ENCODE measurements around the gene TULP1. TPM values are rescaled to one million over a fixed set of nuclear protein-coding genes. Genes with fewer than 3 reads are reported as not detected.

The TULP1 gene
- 0.80 TPM for total RNA-seq
- 1 to 10 TPM; 1.0 to 2.8 (median 1.9) TPM for polyA plus RNA-seq (ENCODE audit: insufficient read depth in 1 of 8, insufficient read length in 8 of 8, low replicate concordance in 1 of 8)
- long read RNA-seq, donor 1 = 0 reads
- long read RNA-seq, donor 2 = 0 reads
- long read RNA-seq, donor 3 = 0 reads
- long read RNA-seq, donor 4 = 0 reads
- long read RNA-seq, donor 5 = 0 reads
- long read RNA-seq, donor 6 = 0 reads
- long read RNA-seq, donor 7 = 0 reads
- long read RNA-seq, donor 8 = 0 reads
- long read RNA-seq, donor 9 = 0 reads
- long read RNA-seq, donor 10 = 0 reads
- long read RNA-seq, donor 11 = 0 reads

- Histone ChIP-seq H3K27ac (ENCODE audit: low read length) (no peak within 1 kb of the TSS), H3K4me1 (ENCODE audit: control insufficient read depth, insufficient read depth, low read length) (peaks cover 19% of the 10 kb centered on the region), H3K4me3 (ENCODE audit: low read length) (peak within 1 kb of the TSS; percentile 36), H3K27me3 (ENCODE audit: control insufficient read depth, insufficient read depth, low read length) (peaks cover 23% of the 10 kb centered on the region), H3K36me3 (ENCODE audit: control insufficient read depth, insufficient read depth, low read length) (no peaks in the 10 kb centered on the region), H3K9me3 (replicated peaks; ENCODE audit: control insufficient read depth, low read depth, low read length) (no peaks in the 10 kb centered on the region)
- WGBS (ENCODE audit: insufficient coverage) = 59% methylated on average over 6 of the region's 10 CpGs
- DNase-seq = no peak
Measured at GRCh38 chr6:35512740-35513139, at the start of gene TULP1. Gene TULP1, minus strand, starts transcription at chr6:35512896. Its CDS starts 38 bp downstream, at chr6:35512858.

- H3K27me3 ChIP-seq (ENCODE audit: control insufficient read depth, insufficient read depth, low read length) = peaks cover 2% of the 10 kb centered on the region
- H3K4me3 ChIP-seq (ENCODE audit: low read length) = no peak overlapping the region
- H3K9me3 ChIP-seq (replicated peaks; ENCODE audit: control insufficient read depth, low read depth, low read length) = no peaks in the 10 kb centered on the region
- no peak overlapping the region for H3K27ac ChIP-seq (ENCODE audit: low read length)
- no peaks in the 10 kb centered on the region for H3K4me1 ChIP-seq (ENCODE audit: control insufficient read depth, insufficient read depth, low read length)
- DNase-seq = no peak
- 29% methylated on average over 2 of the region's 11 CpGs for WGBS (ENCODE audit: insufficient coverage)
- H3K36me3 ChIP-seq (ENCODE audit: control insufficient read depth, insufficient read depth, low read length) = no peaks in the 10 kb centered on the region
Measured at GRCh38 chr6:35562060-35562459, 49.4 kb upstream of the TULP1 start.

DNA sequence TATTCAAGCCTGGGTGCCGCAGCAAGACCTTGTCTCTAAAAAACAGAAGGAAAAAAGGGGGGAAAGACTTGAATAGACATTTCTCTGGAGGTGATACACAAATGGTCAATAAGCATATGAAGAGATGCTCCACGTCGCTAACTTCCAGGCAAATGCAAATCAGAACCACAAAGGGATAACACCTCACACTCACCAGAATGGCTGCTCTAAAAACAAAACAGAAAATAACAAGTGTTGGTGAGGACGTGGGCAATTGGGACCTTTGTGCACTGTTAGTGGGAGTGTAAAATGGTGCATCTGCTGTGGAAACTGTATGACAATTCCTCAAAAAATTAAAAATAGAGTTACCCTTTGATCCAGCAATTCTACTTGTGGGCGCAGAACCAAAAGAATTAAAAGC is 48.4 kb upstream of the TULP1 start:
- DNase-seq = no peak
- peaks cover 2% of the 10 kb centered on the region for H3K27me3 ChIP-seq (ENCODE audit: control insufficient read depth, insufficient read depth, low read length)
- WGBS (ENCODE audit: insufficient coverage) = 88% methylated on average over 1 of the region's 5 CpGs
- H3K36me3 ChIP-seq (ENCODE audit: control insufficient read depth, insufficient read depth, low read length) = no peaks in the 10 kb centered on the region
- no peaks in the 10 kb centered on the region for H3K9me3 ChIP-seq (replicated peaks; ENCODE audit: control insufficient read depth, low read depth, low read length)
- no peak overlapping the region for H3K27ac ChIP-seq (ENCODE audit: low read length)
- no peak overlapping the region for H3K4me3 ChIP-seq (ENCODE audit: low read length)
- H3K4me1 ChIP-seq (ENCODE audit: control insufficient read depth, insufficient read depth, low read length) = no peaks in the 10 kb centered on the region

GRCh38 chr6:35558571-35558970 is 45.9 kb upstream of the TULP1 start:
- DNase-seq = no peak
- H3K27ac ChIP-seq (ENCODE audit: low read length) = no peak overlapping the region
- no peak overlapping the region for H3K4me3 ChIP-seq (ENCODE audit: low read length)
- peaks cover 2% of the 10 kb centered on the region for H3K27me3 ChIP-seq (ENCODE audit: control insufficient read depth, insufficient read depth, low read length)
- no peaks in the 10 kb centered on the region for H3K4me1 ChIP-seq (ENCODE audit: control insufficient read depth, insufficient read depth, low read length)
- no peaks in the 10 kb centered on the region for H3K36me3 ChIP-seq (ENCODE audit: control insufficient read depth, insufficient read depth, low read length)
- 80% methylated on average over 3 of the region's 12 CpGs for WGBS (ENCODE audit: insufficient coverage)
- no peaks in the 10 kb centered on the region for H3K9me3 ChIP-seq (replicated peaks; ENCODE audit: control insufficient read depth, low read depth, low read length)

DNA sequence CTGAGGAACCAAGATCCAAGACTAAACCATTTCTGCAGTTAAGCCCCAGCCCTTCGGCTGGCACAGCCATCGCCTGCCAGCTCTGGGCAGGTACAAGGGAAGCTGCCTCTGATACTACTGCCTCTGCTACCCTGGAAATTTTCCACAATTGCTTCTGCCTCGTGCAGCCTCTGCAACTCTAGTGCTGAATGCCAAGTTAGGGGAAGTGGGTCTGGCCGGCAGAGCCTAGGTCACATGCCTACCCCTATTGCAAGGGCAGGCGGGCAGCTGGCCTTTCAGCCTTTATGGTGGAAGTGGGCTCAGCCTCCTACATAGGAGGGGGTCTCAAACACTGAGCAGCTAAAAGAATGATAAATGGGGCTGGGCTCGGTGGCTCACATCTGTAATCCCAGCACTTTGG is 44.5 kb upstream of the TULP1 start:
- no peaks in the 10 kb centered on the region for H3K4me1 ChIP-seq (ENCODE audit: control insufficient read depth, insufficient read depth, low read length)
- peak; percentile 47 for DNase-seq

DNA sequence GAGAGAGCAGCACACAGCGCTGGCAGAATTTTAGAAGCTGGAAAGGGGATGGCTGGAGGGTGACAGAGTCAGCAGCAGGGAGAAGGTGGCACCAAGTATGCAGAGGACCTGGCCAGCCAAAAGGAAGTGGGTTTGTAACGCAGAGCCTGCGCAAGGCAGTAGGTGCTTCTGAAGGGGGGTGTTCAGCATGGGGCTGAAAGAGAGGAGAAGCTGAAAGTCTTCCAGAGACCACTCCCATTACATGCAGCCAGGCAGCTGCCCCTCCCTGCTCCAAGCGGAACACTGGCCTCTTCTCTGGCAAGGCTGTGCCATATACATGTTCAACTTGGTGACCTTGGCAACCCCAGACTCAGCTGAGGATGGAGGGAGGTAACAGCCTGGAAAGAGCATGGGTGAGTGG is 42.1 kb upstream of the TULP1 start:
- Histone ChIP-seq H3K27ac (ENCODE audit: low read length) (no peak overlapping the region), H3K36me3 (ENCODE audit: control insufficient read depth, insufficient read depth, low read length) (no peaks in the 10 kb centered on the region)
- 90% methylated on average over 2 of the region's 4 CpGs for WGBS (ENCODE audit: insufficient coverage)

More for the DNA sequence above, 44.5 kb upstream of the TULP1 start:
- no CpG with 5 or more reads among the region's 6 CpGs for WGBS (ENCODE audit: insufficient coverage)
- no peaks in the 10 kb centered on the region for H3K36me3 ChIP-seq (ENCODE audit: control insufficient read depth, insufficient read depth, low read length)
- H3K27me3 ChIP-seq (ENCODE audit: control insufficient read depth, insufficient read depth, low read length) = peaks cover 4% of the 10 kb centered on the region
- no peak overlapping the region for H3K27ac ChIP-seq (ENCODE audit: low read length)
- peaks cover 4% of the 10 kb centered on the region for H3K9me3 ChIP-seq (replicated peaks; ENCODE audit: control insufficient read depth, low read depth, low read length)
- H3K4me3 ChIP-seq (ENCODE audit: low read length) = no peak overlapping the region

DNA sequence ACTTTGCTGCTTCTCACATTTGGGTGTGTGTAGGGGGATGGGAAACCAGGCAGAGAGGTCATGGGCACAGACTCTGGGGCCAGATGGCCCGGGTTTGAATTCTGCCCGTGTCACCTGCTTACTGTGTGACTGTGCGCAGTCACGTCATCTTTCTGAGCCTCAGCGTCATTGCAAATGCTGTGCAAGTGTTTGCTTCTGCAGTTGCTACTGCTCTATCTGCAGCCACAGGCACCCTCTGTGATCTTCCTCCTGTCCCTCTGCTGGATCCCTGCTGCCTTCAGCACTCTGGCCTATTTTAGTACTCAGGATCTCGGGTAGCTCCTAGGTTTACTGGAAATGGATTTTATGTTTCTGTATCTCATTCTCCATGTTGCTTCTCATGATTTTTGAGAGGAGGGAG is 40.6 kb upstream of the TULP1 start:
- H3K36me3 ChIP-seq (ENCODE audit: control insufficient read depth, insufficient read depth, low read length) = no peaks in the 10 kb centered on the region
- H3K4me3 ChIP-seq (ENCODE audit: low read length) = no peak overlapping the region
- WGBS (ENCODE audit: insufficient coverage) = 77% methylated on average over 5 of the region's 6 CpGs
- no peaks in the 10 kb centered on the region for H3K4me1 ChIP-seq (ENCODE audit: control insufficient read depth, insufficient read depth, low read length)
- DNase-seq = no peak
- peaks cover 12% of the 10 kb centered on the region for H3K9me3 ChIP-seq (replicated peaks; ENCODE audit: control insufficient read depth, low read depth, low read length)
- peaks cover 2% of the 10 kb centered on the region for H3K27me3 ChIP-seq (ENCODE audit: control insufficient read depth, insufficient read depth, low read length)
- H3K27ac ChIP-seq (ENCODE audit: low read length) = no peak overlapping the region

More for the DNA sequence above, 42.1 kb upstream of the TULP1 start:
- Histone ChIP-seq H3K4me1 (ENCODE audit: control insufficient read depth, insufficient read depth, low read length) (no peaks in the 10 kb centered on the region), H3K27me3 (ENCODE audit: control insufficient read depth, insufficient read depth, low read length) (peaks cover 4% of the 10 kb centered on the region), H3K9me3 (replicated peaks; ENCODE audit: control insufficient read depth, low read depth, low read length) (peaks cover 9% of the 10 kb centered on the region), H3K4me3 (ENCODE audit: low read length) (no peak overlapping the region)
- no peak for DNase-seq

- Histone ChIP-seq H3K27me3 (ENCODE audit: control insufficient read depth, insufficient read depth, low read length) (peaks cover 2% of the 10 kb centered on the region), H3K4me3 (ENCODE audit: low read length) (no peak overlapping the region), H3K36me3 (ENCODE audit: control insufficient read depth, insufficient read depth, low read length) (no peaks in the 10 kb centered on the region), H3K4me1 (ENCODE audit: control insufficient read depth, insufficient read depth, low read length) (no peaks in the 10 kb centered on the region), H3K9me3 (replicated peaks; ENCODE audit: control insufficient read depth, low read depth, low read length) (peaks cover 12% of the 10 kb centered on the region), H3K27ac (ENCODE audit: low read length) (no peak overlapping the region)
- no CpG with 5 or more reads among the region's 5 CpGs for WGBS (ENCODE audit: insufficient coverage)
- no peak for DNase-seq
Measured at GRCh38 chr6:35552285-35552917, 39.7 kb upstream of the TULP1 start.

DNA sequence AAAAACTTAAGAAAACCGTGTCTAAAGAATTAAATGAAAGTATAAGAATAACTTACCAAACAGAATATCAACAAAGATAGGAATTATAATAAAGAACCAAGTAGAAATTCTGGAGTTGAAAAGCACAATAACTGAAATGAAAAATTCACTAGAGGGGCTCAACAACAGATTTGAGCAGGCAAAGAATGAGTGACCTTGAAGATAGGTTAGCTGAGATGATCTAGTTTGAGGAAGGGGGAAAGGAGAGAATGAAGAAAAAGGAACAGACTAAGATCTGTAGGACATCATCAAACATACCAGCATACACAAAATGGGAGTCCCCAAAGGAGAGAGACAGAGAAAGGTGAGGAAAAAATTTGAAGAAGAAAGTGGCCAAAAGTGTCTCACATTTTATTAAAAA is 37.7 kb upstream of the TULP1 start:
- Histone ChIP-seq H3K4me3 (ENCODE audit: low read length) (no peak overlapping the region), H3K27ac (ENCODE audit: low read length) (no peak overlapping the region), H3K9me3 (replicated peaks; ENCODE audit: control insufficient read depth, low read depth, low read length) (peaks cover 12% of the 10 kb centered on the region), H3K27me3 (ENCODE audit: control insufficient read depth, insufficient read depth, low read length) (peaks cover 2% of the 10 kb centered on the region), H3K36me3 (ENCODE audit: control insufficient read depth, insufficient read depth, low read length) (no peaks in the 10 kb centered on the region), H3K4me1 (ENCODE audit: control insufficient read depth, insufficient read depth, low read length) (no peaks in the 10 kb centered on the region)
- no CpG with 5 or more reads among the region's 1 CpG for WGBS (ENCODE audit: insufficient coverage)
- DNase-seq = no peak

DNA sequence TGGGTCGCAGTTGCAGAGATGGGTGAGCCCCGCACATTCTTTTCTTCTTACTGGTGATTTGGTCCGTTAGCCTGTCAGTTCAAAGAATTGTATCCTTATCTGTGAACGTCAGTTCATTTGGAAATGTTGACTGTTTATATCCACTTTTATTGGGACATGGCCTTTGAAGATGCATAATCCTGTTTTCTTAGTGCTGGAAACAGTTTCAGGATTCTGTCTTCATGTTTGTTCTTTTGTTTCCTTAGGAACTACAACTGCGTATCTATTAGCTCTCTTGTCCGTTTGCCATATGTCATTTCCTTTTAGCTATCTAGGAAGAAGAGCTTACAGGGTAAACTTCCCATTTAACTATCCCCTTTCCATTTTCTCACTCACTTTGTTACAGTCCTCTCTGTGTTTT is 35.0 kb upstream of the TULP1 start:
- Histone ChIP-seq H3K4me3 (ENCODE audit: low read length) (no peak overlapping the region), H3K27me3 (ENCODE audit: control insufficient read depth, insufficient read depth, low read length) (peaks cover 6% of the 10 kb centered on the region), H3K36me3 (ENCODE audit: control insufficient read depth, insufficient read depth, low read length) (no peaks in the 10 kb centered on the region), H3K4me1 (ENCODE audit: control insufficient read depth, insufficient read depth, low read length) (no peaks in the 10 kb centered on the region), H3K27ac (ENCODE audit: low read length) (no peak overlapping the region), H3K9me3 (replicated peaks; ENCODE audit: control insufficient read depth, low read depth, low read length) (peaks cover 12% of the 10 kb centered on the region)
- WGBS (ENCODE audit: insufficient coverage) = 71% methylated on average over 1 of the region's 6 CpGs
- peak; percentile 58 for DNase-seq
